ENCODE results near the gene SNRPA. TPM values are rescaled to one million over a fixed set of nuclear protein-coding genes. Genes with fewer than 3 reads are reported as not detected.
"Not testable (repeated sequence)": the region's sequence is repeated elsewhere in the genome, so short reads cannot be mapped to it uniquely, and the experiment has no call there.

SNRPA gene
- polyA plus RNA-seq, 12 donors: 50.0 to 117 (median 66.6) TPM; not detected in 1

GRCh38 chr19:40717880-40718773, 32.9 kb upstream of the SNRPA start:
- DNase-seq: no peak

- no peak for DNase-seq
Measured at GRCh38 chr19:40718774-40719391, 32.1 kb upstream of the SNRPA start.

- DNase-seq: no peak
Measured at GRCh38 chr19:40719414-40719894, 31.5 kb upstream of the SNRPA start.

GRCh38 chr19:40721140-40721486, 29.9 kb upstream of the SNRPA start:
- no peak for DNase-seq

GRCh38 chr19:40721936-40722661, 28.9 kb upstream of the SNRPA start:
- DNase-seq: no peak

GRCh38 chr19:40723661-40724254, 27.2 kb upstream of the SNRPA start:
- no peak for DNase-seq

- DNase-seq: no peak
Measured at GRCh38 chr19:40724315-40724714, 26.7 kb upstream of the SNRPA start.

GRCh38 chr19:40724855-40725254, 26.1 kb upstream of the SNRPA start:
- no peak for DNase-seq

- no peak for DNase-seq
Measured at GRCh38 chr19:40726279-40726678, 24.7 kb upstream of the SNRPA start.

- not testable (repeated sequence) for DNase-seq
Measured at GRCh38 chr19:40730065-40730464, 20.9 kb upstream of the SNRPA start.

- DNase-seq: not testable (repeated sequence)
Measured at GRCh38 chr19:40732304-40732703, 18.7 kb upstream of the SNRPA start.

- no peak for DNase-seq
Measured at GRCh38 chr19:40733149-40733548, 17.9 kb upstream of the SNRPA start.

- no peak for DNase-seq
Measured at GRCh38 chr19:40735013-40735771, 15.8 kb upstream of the SNRPA start.

- DNase-seq: no peak
Measured at GRCh38 chr19:40736661-40737060, 14.3 kb upstream of the SNRPA start.

GRCh38 chr19:40737102-40737644, 13.8 kb upstream of the SNRPA start:
- no peak for DNase-seq

- no peak for DNase-seq
Measured at GRCh38 chr19:40739030-40739839, 11.8 kb upstream of the SNRPA start.

- DNase-seq: no peak
Measured at GRCh38 chr19:40739871-40740703, 10.9 kb upstream of the SNRPA start.

GRCh38 chr19:40740747-40741146, 10.3 kb upstream of the SNRPA start:
- DNase-seq: no peak

Data from muscle of arm (tissue), 12 donors.